SU-DHL-6 (cell line): ENCODE data around the gene DDR2.
"Not testable (repeated sequence)": the region's sequence is repeated elsewhere in the genome, so short reads cannot be mapped to it uniquely, and the experiment has no call there.

Experiments
- EZH2phosphoT487 ChIP-seq: fragments of 200-600 bp; sonication (generic), shearing (Covaris generic); conservative IDR thresholded peaks from 2 replicates; pipeline ENCODE4 v1.6.1; 2018; ENCODE audit warnings: mild to moderate bottlenecking, antibody characterized with exemption, low read length, moderate library complexity, mixed read lengths
- TF ChIP-seq, protein P1 (sequence below): fragments of 200-600 bp; sonication (generic); IDR thresholded peaks from one replicate; pipeline ENCODE4 v1.5.1; 2017; ENCODE audit warnings: antibody characterized with exemption, mild to moderate bottlenecking, low read length, moderate library complexity; ENCODE audit not compliant: insufficient read depth, poor library complexity, severe bottlenecking

- TF ChIP-seq, protein P1, sequence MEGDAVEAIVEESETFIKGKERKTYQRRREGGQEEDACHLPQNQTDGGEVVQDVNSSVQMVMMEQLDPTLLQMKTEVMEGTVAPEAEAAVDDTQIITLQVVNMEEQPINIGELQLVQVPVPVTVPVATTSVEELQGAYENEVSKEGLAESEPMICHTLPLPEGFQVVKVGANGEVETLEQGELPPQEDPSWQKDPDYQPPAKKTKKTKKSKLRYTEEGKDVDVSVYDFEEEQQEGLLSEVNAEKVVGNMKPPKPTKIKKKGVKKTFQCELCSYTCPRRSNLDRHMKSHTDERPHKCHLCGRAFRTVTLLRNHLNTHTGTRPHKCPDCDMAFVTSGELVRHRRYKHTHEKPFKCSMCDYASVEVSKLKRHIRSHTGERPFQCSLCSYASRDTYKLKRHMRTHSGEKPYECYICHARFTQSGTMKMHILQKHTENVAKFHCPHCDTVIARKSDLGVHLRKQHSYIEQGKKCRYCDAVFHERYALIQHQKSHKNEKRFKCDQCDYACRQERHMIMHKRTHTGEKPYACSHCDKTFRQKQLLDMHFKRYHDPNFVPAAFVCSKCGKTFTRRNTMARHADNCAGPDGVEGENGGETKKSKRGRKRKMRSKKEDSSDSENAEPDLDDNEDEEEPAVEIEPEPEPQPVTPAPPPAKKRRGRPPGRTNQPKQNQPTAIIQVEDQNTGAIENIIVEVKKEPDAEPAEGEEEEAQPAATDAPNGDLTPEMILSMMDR, result not testable (repeated sequence)
- TF ChIP-seq EZH2phosphoT487, result not testable (repeated sequence)
These were observed 158.2 kb downstream of the DDR2 start, which contains the start of gene HSD17B7 for GRCh38 chr1:162790303-162790984.
